Heart right ventricle (tissue), 16 donors: ENCODE data around the gene ASB5. TPM values are rescaled to one million over a fixed set of nuclear protein-coding genes. Genes with fewer than 3 reads are reported as not detected.

ENCODE experiments used
- ATAC-seq, 8 donors: fragments of 200-7000 bp; cut with Tn5 transposase; one replicate each; pipeline ENCODE4 v1.9.1; 2020; ENCODE audit warnings: mild to moderate bottlenecking in 8 of 8, moderate library complexity in 8 of 8, moderate number of reproducible peaks in 1 of 8
- DNase-seq, 2 donors: peaks; one replicate each; pipeline ENCODE4 v3.0.0-alpha.2; 2020
- H3K27ac ChIP-seq, 10 donors: fragments of 200-600 bp; sonication (generic) in 2 of 10; one replicate each; pipeline versions ENCODE4 v1.5.0 to v1.8.0; 2020 to 2022; ENCODE audit warnings: mild to moderate bottlenecking in 3 of 10
- H3K27me3 ChIP-seq, 7 donors: fragments of 200-600 bp; one replicate each; pipeline ENCODE4 v1.8.0; 2021 to 2022; ENCODE audit warnings: mild to moderate bottlenecking in 2 of 7
- H3K36me3 ChIP-seq, 9 donors: fragments of 200-600 bp; sonication (generic) in 1 of 9; one replicate each; pipeline versions ENCODE4 v1.5.0 to v1.8.0; 2020 to 2022; ENCODE audit warnings: mild to moderate bottlenecking in 2 of 9
- H3K4me1 ChIP-seq, 9 donors: fragments of 200-600 bp; sonication (generic) in 1 of 9; one replicate each; pipeline versions ENCODE4 v1.5.0 to v1.8.0; 2020 to 2022; ENCODE audit warnings: mild to moderate bottlenecking in 4 of 9
- H3K4me3 ChIP-seq, 10 donors: fragments of 200-600 bp; sonication (generic) in 2 of 10; one replicate each; pipeline versions ENCODE4 v1.5.0 to v1.8.0; 2020 to 2022; ENCODE audit warnings: mild to moderate bottlenecking in 7 of 10, moderate library complexity in 2 of 10
- H3K9me3 ChIP-seq, 11 donors: fragments of 200-600 bp in 10 of 11; sonication (generic) in 2 of 11; one replicate each; pipeline versions ENCODE4 v1.5.0 to v1.8.0; 2013 to 2022; ENCODE audit warnings: mild to moderate bottlenecking in 2 of 11, control low read depth in 1 of 11, moderate library complexity in 1 of 11
- CTCF ChIP-seq, 9 donors: fragments of 200-600 bp; sonication (generic) in 2 of 9; IDR thresholded peaks; one replicate each; pipeline versions ENCODE4 v1.5.0 to v1.8.0; 2021 to 2022; ENCODE audit warnings: antibody characterized with exemption in 9 of 9, mild to moderate bottlenecking in 5 of 9, moderate library complexity in 1 of 9
- WGBS, 2 donors: extraction: QIAGEN DNeasy Blood & Tissue Kit; methylation state at CpG; one replicate each; pipeline ENCODE4 v1.1.7; 2013; ENCODE audit warnings: inconsistent platforms in 1 of 2; 5-methylcytosine and 5-hydroxymethylcytosine counted together
- intact Hi-C, 10 donors: fragments of 100-400 bp; cut with DNase I; formaldehyde crosslinking; loops; one replicate each; pipeline versions ENCODE4 v1.11.1 to v1.14.2; 2022
- polyA plus RNA-seq, 2 donors: library from polyadenylated mRNA; stranded (reverse); fragments of 200-250 nt; gene quantifications; one replicate each; pipeline ENCODE4 v1.2.3, GENCODE V29; 2013
- total RNA-seq, 10 donors: library from RNA; stranded (reverse); fragmentation: NEBNext Ultra II Directional in 3 of 10; extraction: Animal tissue kit (Norgen Biotek cat#: 25700) in 3 of 10; gene quantifications; one replicate each; pipeline versions ENCODE4 v1.2.1 to v1.2.4, GENCODE V29; 2021 to 2023
- donor health status: Arrhythmogenic right ventricular cardiomyopathy.
- donor health status: ischemic (EF 13 %, LVEDD 7.1; RV severe dilation, severe dysfunction).
- donor health status: healthy with polysubstance abuse.
- donor health status: DM: no; HTN: yes; CAD: no.
- donor health status: DM: no; HTN: no; CAD: no.
- donor health status: ischemic (EF 25% LVEDD 6.9; RV normal size, moderate dysfunction).
- donor health status: ischemic (EF 25% LVEDD 5.7; RV mildly dilated, moderate dysfunction).
- donor health status: healthy.
- donor health status: DM: yes; HTN: yes; CAD: no.
- donor health status: Ischemic cardiomyopathy.
- donor health status: ischemic (EF 35%, LVEDD 5.7; RV mildly dilated, moderate dysfunction).
- donor health status: nonischemic (EF 11% LVEDD 7.7; RV severe dilation, severe dysfunction).
- donor health status: DM: yes; HTN: yes; CAD: no.
- donor health status: PGD.
- donor health status: ischemic (EF 29% LVEDD 5.4; RV normal size, mild dysfunction).
- donor health status: nonischemic (EF 23%, LVEDD 6.1; RV moderate dilation, normal function).

The ASB5 gene
- total and polyA plus RNA-seq, 12 donors = 0.95 to 6.5 (median 3.8) TPM

- Histone ChIP-seq H3K4me1 (no peaks in the 10 kb centered on the region), H3K27me3 (no peaks in the 10 kb centered on the region), H3K4me3 (no peak overlapping the region), H3K36me3 (no peaks in the 10 kb centered on the region), H3K9me3 (no peaks in the 10 kb centered on the region), H3K27ac (no peak overlapping the region)
- ATAC-seq (no peak), DNase-seq (no peak)
- intact Hi-C loops = no loop called here
- TF ChIP-seq CTCF (IDR thresholded peaks at IDR 0.05) = no peak
Observed at GRCh38 chr4:176262243-176262642, 6.8 kb downstream of the ASB5 start.

GRCh38 chr4:176261481-176261880 lies 7.5 kb downstream of the ASB5 start:
- Histone ChIP-seq H3K4me1 (no peaks in the 10 kb centered on the region), H3K9me3 (no peaks in the 10 kb centered on the region), H3K36me3 (no peaks in the 10 kb centered on the region), H3K27ac (no peak overlapping the region), H3K27me3 (no peaks in the 10 kb centered on the region), H3K4me3 (no peak overlapping the region)
- no peak for TF ChIP-seq CTCF (IDR thresholded peaks at IDR 0.05)
- no peak for DNase-seq
- ATAC-seq = no peak
- intact Hi-C loops = no loop called here
- 88 to 93% methylated on average over 3 of the region's 3 CpGs for WGBS, 2 donors

GRCh38 chr4:176261018-176261417 lies 8.0 kb downstream of the ASB5 start:
- DNase-seq (no peak), ATAC-seq (no peak)
- no peak for TF ChIP-seq CTCF (IDR thresholded peaks at IDR 0.05)
- H3K27me3 ChIP-seq = no peaks in the 10 kb centered on the region
- H3K36me3 ChIP-seq = no peaks in the 10 kb centered on the region
- 94 to 97% methylated on average over 3 of the region's 3 CpGs for WGBS, 2 donors
- H3K4me3 ChIP-seq = no peak overlapping the region
- no peak overlapping the region for H3K27ac ChIP-seq
- H3K9me3 ChIP-seq = no peaks in the 10 kb centered on the region
- H3K4me1 ChIP-seq = no peaks in the 10 kb centered on the region
- intact Hi-C loops = no loop called here

GRCh38 chr4:176259330-176260090 lies 9.5 kb downstream of the ASB5 start:
- intact Hi-C loops = no loop called here
- Histone ChIP-seq H3K27me3 (no peaks in the 10 kb centered on the region), H3K4me1 (no peaks in the 10 kb centered on the region), H3K9me3 (no peaks in the 10 kb centered on the region), H3K27ac (no peak overlapping the region), H3K36me3 (no peaks in the 10 kb centered on the region), H3K4me3 (no peak overlapping the region)
- DNase-seq (no peak), ATAC-seq (no peak)
- 71 to 73% methylated on average over 5 of the region's 5 CpGs for WGBS, 2 donors
- TF ChIP-seq CTCF (IDR thresholded peaks at IDR 0.05) = no peak
